ENCODE data around the gene ETV6.

Gene ETV6

GRCh38 chr12:11745113-11745512 lies 95.6 kb downstream of the ETV6 start:
- no peak for DNase-seq

- DNase-seq: no peak
Measured at GRCh38 chr12:11746024-11746771, 96.7 kb downstream of the ETV6 start.

- no peak for DNase-seq
Measured at GRCh38 chr12:11746940-11747716, 97.7 kb downstream of the ETV6 start.

GRCh38 chr12:11747969-11748368 lies 98.5 kb downstream of the ETV6 start:
- DNase-seq: no peak

GRCh38 chr12:11748903-11749302 lies 99.4 kb downstream of the ETV6 start:
- DNase-seq: no peak

- no peak for DNase-seq
Measured at GRCh38 chr12:11749943-11750690, 100.6 kb downstream of the ETV6 start.

GRCh38 chr12:11752403-11753149 lies 103.1 kb downstream of the ETV6 start:
- no peak for DNase-seq

GRCh38 chr12:11753150-11753499 lies 103.7 kb downstream of the ETV6 start:
- DNase-seq: no peak

GRCh38 chr12:11753826-11754225 lies 104.4 kb downstream of the ETV6 start:
- no peak for DNase-seq

GRCh38 chr12:11754256-11754655 lies 104.8 kb downstream of the ETV6 start:
- no peak for DNase-seq

GRCh38 chr12:11755302-11755930 lies 105.9 kb downstream of the ETV6 start:
- DNase-seq: no peak

GRCh38 chr12:11756022-11756421 lies 106.5 kb downstream of the ETV6 start:
- no peak for DNase-seq

- no peak for DNase-seq
Measured at GRCh38 chr12:11756523-11756922, 107.0 kb downstream of the ETV6 start.

GRCh38 chr12:11757095-11757494 lies 107.6 kb downstream of the ETV6 start:
- no peak for DNase-seq

- no peak for DNase-seq
Measured at GRCh38 chr12:11757531-11757930, 108.1 kb downstream of the ETV6 start.

GRCh38 chr12:11758087-11758486 lies 108.6 kb downstream of the ETV6 start:
- no peak for DNase-seq

GRCh38 chr12:11758510-11759493 lies 109.3 kb downstream of the ETV6 start:
- no peak for DNase-seq

- DNase-seq: no peak
Measured at GRCh38 chr12:11759494-11759878, 110.0 kb downstream of the ETV6 start.

- no peak for DNase-seq
Measured at GRCh38 chr12:11759899-11760298, 110.4 kb downstream of the ETV6 start.

GRCh38 chr12:11761869-11762567 lies 112.5 kb downstream of the ETV6 start:
- DNase-seq: no peak

Measured in stimulated activated naive CD4-positive, alpha-beta T cell treated with Interleukin-2 at 50 U/mL for 16 hours (primary cell).